ENCODE measurements around the gene HRAS. TPM values are rescaled to one million over a fixed set of nuclear protein-coding genes. Genes with fewer than 3 reads are reported as not detected.

HRAS gene
- total RNA-seq, 4 donors from 2014 or later, result 82.9 to 131 (median 96.2) TPM

GRCh38 chr11:569158-569885 is 33.9 kb upstream of the HRAS start:
- DNase-seq (ENCODE audit: low spot score in 2 of 2), result no peak
- peak overlapping the region; percentile 91 for H3K27ac ChIP-seq
- H3K27me3 ChIP-seq, result no peaks in the 10 kb centered on the region
- H3K4me1 ChIP-seq, result peaks cover 49% of the 10 kb centered on the region
- no peaks in the 10 kb centered on the region for H3K9me3 ChIP-seq
- H3K36me3 ChIP-seq, result no peaks in the 10 kb centered on the region
- TF ChIP-seq POLR2A (IDR thresholded peaks at IDR 0.05) (no peak), CTCF (IDR thresholded peaks at IDR 0.05) (no peak), POLR2AphosphoS5 (IDR thresholded peaks at IDR 0.05) (no peak), EP300 (IDR thresholded peaks at IDR 0.05) (no peak)
- peak overlapping the region; percentile 76 for H3K4me3 ChIP-seq
- 51% methylated on average over 11 of the region's 36 CpGs for WGBS

- Histone ChIP-seq H3K9me3 (no peaks in the 10 kb centered on the region), H3K4me1 (peaks cover 52% of the 10 kb centered on the region), H3K36me3 (no peaks in the 10 kb centered on the region), H3K27ac (peak overlapping the region; percentile 91), H3K4me3 (peak overlapping the region; percentile 76), H3K27me3 (no peaks in the 10 kb centered on the region)
- TF ChIP-seq POLR2A (IDR thresholded peaks at IDR 0.05) (no peak), POLR2AphosphoS5 (IDR thresholded peaks at IDR 0.05) (no peak), EP300 (IDR thresholded peaks at IDR 0.05) (no peak), CTCF (IDR thresholded peaks at IDR 0.05) (no peak)
- peak; percentile 95 to 96 for DNase-seq (ENCODE audit: low spot score in 2 of 2)
- WGBS, result 0% methylated on average over 2 of the region's 123 CpGs
Measured at GRCh38 chr11:568306-569157, 33.2 kb upstream of the HRAS start.

- H3K27me3 ChIP-seq, result no peaks in the 10 kb centered on the region
- H3K4me1 ChIP-seq, result peaks cover 50% of the 10 kb centered on the region
- peak overlapping the region; percentile 76 for H3K4me3 ChIP-seq
- WGBS, result no CpG with 5 or more reads among the region's 41 CpGs
- no peak for TF ChIP-seq POLR2A (IDR thresholded peaks at IDR 0.05)
- no peaks in the 10 kb centered on the region for H3K9me3 ChIP-seq
- H3K27ac ChIP-seq, result peak overlapping the region; percentile 91
- DNase-seq (ENCODE audit: low spot score in 2 of 2), result peak; percentile 74 to 77
- H3K36me3 ChIP-seq, result no peaks in the 10 kb centered on the region
Measured at GRCh38 chr11:567629-568292, 32.4 kb upstream of the HRAS start.

GRCh38 chr11:567011-567628 is 31.7 kb upstream of the HRAS start:
- Histone ChIP-seq H3K4me1 (peaks cover 57% of the 10 kb centered on the region), H3K27me3 (no peaks in the 10 kb centered on the region), H3K36me3 (no peaks in the 10 kb centered on the region), H3K4me3 (peak overlapping the region; percentile 76), H3K9me3 (no peaks in the 10 kb centered on the region), H3K27ac (peak overlapping the region; percentile 91)
- TF ChIP-seq POLR2AphosphoS5 (IDR thresholded peaks at IDR 0.05) (no peak), CTCF (IDR thresholded peaks at IDR 0.05) (no peak), EP300 (IDR thresholded peaks at IDR 0.05) (no peak), POLR2A (IDR thresholded peaks at IDR 0.05) (no peak)
- DNase-seq (ENCODE audit: low spot score in 2 of 2), result peak; percentile 67 to 75
- 93% methylated on average over 4 of the region's 18 CpGs for WGBS

GRCh38 chr11:565921-566509 is 30.6 kb upstream of the HRAS start:
- DNase-seq (ENCODE audit: low spot score in 2 of 2), result no peak
- no peak overlapping the region for H3K27ac ChIP-seq
- peaks cover 68% of the 10 kb centered on the region for H3K4me1 ChIP-seq

More at GRCh38 chr11:565921-566509, 30.6 kb upstream of the HRAS start:
- Histone ChIP-seq H3K4me3 (no peak overlapping the region), H3K36me3 (no peaks in the 10 kb centered on the region), H3K9me3 (no peaks in the 10 kb centered on the region), H3K27me3 (no peaks in the 10 kb centered on the region)
- 76% methylated on average over 8 of the region's 12 CpGs for WGBS
- TF ChIP-seq POLR2A (IDR thresholded peaks at IDR 0.05) (no peak), EP300 (IDR thresholded peaks at IDR 0.05) (no peak), POLR2AphosphoS5 (IDR thresholded peaks at IDR 0.05) (no peak), CTCF (IDR thresholded peaks at IDR 0.05) (no peak)
